GM23338 (cell line): ENCODE data around the gene RTF1. TPM values are rescaled to one million over a fixed set of nuclear protein-coding genes. Genes with fewer than 3 reads are reported as not detected.

Experiments used
- ATAC-seq: fragments of 200-7000 bp; cut with Tn5 transposase; 3 replicates; pipeline ENCODE4 v1.9.1; 2020
- DNase-seq: peaks from one replicate; pipeline ENCODE4 v3.0.0-alpha.2; 2015; ENCODE audit warnings: low spot score
- H2AFZ ChIP-seq: fragments of 200-600 bp; sonication (generic); 2 replicates; pipeline ENCODE4 v1.8.0; 2016; ENCODE audit warnings: antibody characterized with exemption, mild to moderate bottlenecking, moderate library complexity
- H3F3A ChIP-seq: fragments of 200-600 bp; sonication (generic); replicated peaks from 2 replicates; pipeline ENCODE4 v1.8.0; 2017; ENCODE audit warnings: antibody characterized with exemption, mixed run types, low read depth
- H3K27ac ChIP-seq: fragments of 200-600 bp; sonication (generic); 2 replicates; pipeline ENCODE4 v1.6.1; 2016; ENCODE audit warnings: low read depth
- H3K27me3 ChIP-seq: fragments of 200-600 bp; sonication (generic); 2 replicates; pipeline ENCODE4 v1.8.0; 2016; ENCODE audit warnings: mild to moderate bottlenecking, mixed run types, moderate library complexity; ENCODE audit not compliant: insufficient read depth
- H3K36me3 ChIP-seq: fragments of 200-600 bp; sonication (generic); 2 replicates; pipeline ENCODE4 v1.8.0; 2016; ENCODE audit warnings: mild to moderate bottlenecking; ENCODE audit not compliant: insufficient read depth
- H3K4me1 ChIP-seq: fragments of 200-600 bp; sonication (generic); 2 replicates; pipeline ENCODE4 v1.8.0; 2016; ENCODE audit warnings: mild to moderate bottlenecking, moderate library complexity; ENCODE audit not compliant: insufficient read depth
- H3K4me2 ChIP-seq: fragments of 200-600 bp; sonication (generic); 2 replicates; pipeline ENCODE4 v1.7.1; 2017; ENCODE audit warnings: mixed run types
- H3K4me3 ChIP-seq: fragments of 200-600 bp; sonication (generic); 2 replicates; pipeline ENCODE4 v1.6.1; 2016; ENCODE audit warnings: mixed run types
- H3K79me2 ChIP-seq: fragments of 200-600 bp; sonication (generic); replicated peaks from 2 replicates; pipeline ENCODE4 v1.8.0; 2017; ENCODE audit warnings: mild to moderate bottlenecking; ENCODE audit not compliant: insufficient read depth
- H3K9me2 ChIP-seq: fragments of 200-600 bp; sonication (generic); 2 replicates; pipeline ENCODE4 v1.8.0; 2017; ENCODE audit not compliant: insufficient read depth
- H4K20me1 ChIP-seq: fragments of 200-600 bp; sonication (generic); replicated peaks from 2 replicates; pipeline ENCODE4 v1.8.0; 2017; ENCODE audit warnings: mild to moderate bottlenecking; ENCODE audit not compliant: insufficient read depth
- H3K27ac Mint-ChIP-seq: 2 replicates; pipeline ENCODE4 v1.8.0; 2020; ENCODE audit warnings: inconsistent platforms, mild to moderate bottlenecking, moderate library complexity, mixed read lengths
- H3K27me3 Mint-ChIP-seq: 3 replicates; pipeline ENCODE4 v1.8.0; 2022; ENCODE audit warnings: low read depth, mild to moderate bottlenecking, moderate library complexity, mixed read lengths, inconsistent platforms; ENCODE audit not compliant: insufficient read depth, poor library complexity
- H3K36me3 Mint-ChIP-seq: 3 replicates; pipeline ENCODE4 v1.8.0; 2021; ENCODE audit warnings: low read depth, mild to moderate bottlenecking, inconsistent platforms, moderate library complexity, mixed read lengths
- H3K4me1 Mint-ChIP-seq: 3 replicates; pipeline ENCODE4 v1.8.0; 2020; ENCODE audit warnings: mild to moderate bottlenecking, inconsistent platforms, mixed read lengths
- H3K4me3 Mint-ChIP-seq: 3 replicates; pipeline ENCODE4 v1.8.0; 2021; ENCODE audit warnings: moderate library complexity, mild to moderate bottlenecking, inconsistent platforms, mixed read lengths
- H3K9me3 Mint-ChIP-seq: 3 replicates; pipeline ENCODE4 v1.8.0; 2020; ENCODE audit warnings: moderate library complexity, mild to moderate bottlenecking, inconsistent platforms, mixed read lengths
- CREB1 ChIP-seq: fragments of 250-450 bp; sonication (Bioruptor Pico); IDR thresholded peaks from 2 replicates; pipeline ENCODE4 v1.5.0; 2020; ENCODE audit warnings: low read depth, mild to moderate bottlenecking, moderate library complexity
- CTCF ChIP-seq, 2 experiments: fragments of 200-600 bp in 1 of 2; sonication (generic) in 1 of 2; conservative IDR thresholded peaks; 2 replicates each; pipeline versions ENCODE4 v1.5.1 to v1.6.1; 2016 to 2017; ENCODE audit warnings: antibody characterized with exemption in 2 of 2, low read depth in 2 of 2, mild to moderate bottlenecking in 2 of 2, moderate library complexity in 1 of 2
- ETS1 ChIP-seq: IDR thresholded peaks from 2 replicates; pipeline ENCODE4 v1.6.1; 2016; ENCODE audit warnings: antibody characterized with exemption
- EZH2 ChIP-seq: fragments of 200-600 bp; sonication (generic); IDR thresholded peaks from one replicate; pipeline ENCODE4 v1.8.0; 2017; ENCODE audit warnings: antibody characterized with exemption, mild to moderate bottlenecking, low read depth; ENCODE audit not compliant: unreplicated experiment
- EZH2phosphoT487 ChIP-seq: fragments of 200-600 bp; sonication (generic); IDR thresholded peaks from one replicate; pipeline ENCODE4 v1.8.1; 2018; ENCODE audit warnings: antibody characterized with exemption; ENCODE audit not compliant: unreplicated experiment
- NANOG ChIP-seq: IDR thresholded peaks from 2 replicates; pipeline ENCODE4 v1.6.1; 2016; ENCODE audit warnings: antibody characterized with exemption, borderline replicate concordance
- REST ChIP-seq: IDR thresholded peaks from one replicate; pipeline ENCODE4 v1.6.1; 2018; ENCODE audit warnings: antibody characterized with exemption; ENCODE audit not compliant: unreplicated experiment
- ZNF114 ChIP-seq: fragments of 250-450 bp; sonication (Bioruptor Pico); IDR thresholded peaks from 2 replicates; pipeline ENCODE4 v1.5.0; 2020; ENCODE audit warnings: mild to moderate bottlenecking, moderate library complexity
- ZNF331 ChIP-seq: fragments of 250-450 bp; sonication (Bioruptor Pico); IDR thresholded peaks from 2 replicates; pipeline ENCODE4 v1.5.0; 2020; ENCODE audit warnings: low read depth, mild to moderate bottlenecking, moderate library complexity
- polyA plus RNA-seq: library from polyadenylated mRNA; unstranded; fragments of >200 nt; fragmentation: Nextera tagmentation; extraction: Ambion mirVana; gene quantifications from 2 replicates; pipeline ENCODE4 v1.2.1, GENCODE V29; 2016
- total RNA-seq: library from RNA; depleted of rRNA; stranded (reverse); fragments of >200 nt; shearing (Covaris generic); gene quantifications from 2 replicates; pipeline ENCODE4 v1.2.3, GENCODE V29; 2014

Gene RTF1
- total and polyA plus RNA-seq, 2 experiments from 2014 or later, result 38.1 to 298 TPM

GRCh38 chr15:41501191-41501917 lies 84.5 kb downstream of the RTF1 start:
- peaks cover 100% of the 10 kb centered on the region for H3K27me3 ChIP-seq
- peak; percentile 42 for ATAC-seq
- peak; percentile 64 for DNase-seq
- peaks cover 12% of the 10 kb centered on the region for H4K20me1 ChIP-seq
- H3K4me1 Mint-ChIP-seq, result peaks cover 15% of the 10 kb centered on the region
- TF ChIP-seq ZNF331 (CRISPR knock-in tag) (no peak), EZH2 (peak; percentile 88), EZH2phosphoT487 (peak; percentile 96), REST (no peak)
- peak overlapping the region; percentile 69 for H3K4me3 Mint-ChIP-seq
- peak overlapping the region; percentile 63 for H3K4me3 ChIP-seq
- peak overlapping the region; percentile 90 for H3K4me2 ChIP-seq
- H3K27ac Mint-ChIP-seq, result no peak overlapping the region
- H3K36me3 Mint-ChIP-seq, result no peaks in the 10 kb centered on the region
- peaks cover 100% of the 10 kb centered on the region for H3K27me3 Mint-ChIP-seq
- peak overlapping the region; percentile 89 for H2AFZ ChIP-seq
- no peaks in the 10 kb centered on the region for H3K9me2 ChIP-seq
- no peaks in the 10 kb centered on the region for H3K36me3 ChIP-seq
- peaks cover 14% of the 10 kb centered on the region; the same call in 1 of the 2 replicates for H3F3A ChIP-seq
- no peaks in the 10 kb centered on the region for H3K79me2 ChIP-seq
- H3K27ac ChIP-seq, result no peak overlapping the region
- no peaks in the 10 kb centered on the region; the same call in 2 of the 3 replicates for H3K9me3 Mint-ChIP-seq
- H3K4me1 ChIP-seq, result peaks cover 16% of the 10 kb centered on the region

- no peaks in the 10 kb centered on the region for H3K79me2 ChIP-seq
- Mint-ChIP-seq H3K27me3 (peaks cover 95% of the 10 kb centered on the region), H3K36me3 (no peaks in the 10 kb centered on the region), H3K27ac (no peak overlapping the region), H3K9me3 (no peaks in the 10 kb centered on the region; the same call in 2 of the 3 replicates), H3K4me1 (peaks cover 13% of the 10 kb centered on the region; the same call in 2 of the 3 replicates), H3K4me3 (peak overlapping the region; percentile 58)
- H3K4me3 ChIP-seq, result peak overlapping the region; percentile 63
- H4K20me1 ChIP-seq, result peaks cover 12% of the 10 kb centered on the region; the same call in 1 of the 2 replicates
- H3K36me3 ChIP-seq, result no peaks in the 10 kb centered on the region
- ATAC-seq, result peak; percentile 48
- no peak for TF ChIP-seq EZH2
- no peak for TF ChIP-seq CTCF (conservative IDR thresholded peaks at IDR 0.05; ENCODE audit: low read depth in 2 of 2)
- no peak for TF ChIP-seq REST
- TF ChIP-seq CREB1 (CRISPR knock-in tag), result no peak
- TF ChIP-seq ZNF114 (CRISPR knock-in tag), result no peak
- TF ChIP-seq NANOG, result no peak
- no peak for TF ChIP-seq ETS1
- peak; percentile 59 for TF ChIP-seq EZH2phosphoT487
- peaks cover 13% of the 10 kb centered on the region for H3K4me1 ChIP-seq
- DNase-seq, result peak; percentile 65
- H3K27ac ChIP-seq, result no peak overlapping the region
- H3K27me3 ChIP-seq, result peaks cover 99% of the 10 kb centered on the region
- H3K4me2 ChIP-seq, result peak overlapping the region; percentile 90
- H3F3A ChIP-seq, result peaks cover 11% of the 10 kb centered on the region; the same call in 1 of the 2 replicates
- no peaks in the 10 kb centered on the region for H3K9me2 ChIP-seq
- peak overlapping the region; percentile 89 for H2AFZ ChIP-seq
These were observed 85.3 kb downstream of the RTF1 start for GRCh38 chr15:41501931-41502794.
